ENCODE measurements around the gene CFAP73. TPM values are rescaled to one million over a fixed set of nuclear protein-coding genes. Genes with fewer than 3 reads are reported as not detected.

Gene CFAP73
- total RNA-seq, 1 donor from 2014 or later: not detected

DNA sequence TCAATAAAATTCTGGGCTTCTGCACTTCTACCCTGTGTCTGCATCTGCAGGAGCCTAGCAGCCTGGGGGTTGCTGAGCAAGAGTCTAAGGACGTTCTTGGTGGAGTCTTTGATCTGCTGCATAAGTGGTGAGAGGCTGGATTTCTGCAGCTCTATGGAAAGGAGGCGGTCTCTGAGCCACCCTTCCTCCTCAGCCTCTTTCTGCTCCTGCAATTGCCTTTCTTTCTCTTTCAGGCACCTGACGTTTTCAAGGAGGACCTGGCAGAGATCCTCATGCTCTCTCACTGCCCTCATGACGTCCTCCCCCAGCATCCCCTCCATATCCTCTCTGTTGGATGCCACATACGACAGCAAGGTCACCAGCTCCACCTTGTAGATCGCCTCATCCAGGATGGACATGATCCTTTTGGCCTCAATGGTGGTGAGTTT lies 58.1 kb downstream of the CFAP73 start:
- TF ChIP-seq CTCF (IDR thresholded peaks at IDR 0.05; ENCODE audit: insufficient read depth, low read length, poor library complexity, severe bottlenecking): no peak
- Histone ChIP-seq H3K4me3 (ENCODE audit: low read depth, low read length) (no peak overlapping the region), H3K36me3 (ENCODE audit: control insufficient read depth, insufficient read depth, low read length) (no peaks in the 10 kb centered on the region), H3K27me3 (ENCODE audit: control insufficient read depth, insufficient read depth, low read length) (no peaks in the 10 kb centered on the region)
- DNase-seq (ENCODE audit: low read depth): no peak

DNA sequence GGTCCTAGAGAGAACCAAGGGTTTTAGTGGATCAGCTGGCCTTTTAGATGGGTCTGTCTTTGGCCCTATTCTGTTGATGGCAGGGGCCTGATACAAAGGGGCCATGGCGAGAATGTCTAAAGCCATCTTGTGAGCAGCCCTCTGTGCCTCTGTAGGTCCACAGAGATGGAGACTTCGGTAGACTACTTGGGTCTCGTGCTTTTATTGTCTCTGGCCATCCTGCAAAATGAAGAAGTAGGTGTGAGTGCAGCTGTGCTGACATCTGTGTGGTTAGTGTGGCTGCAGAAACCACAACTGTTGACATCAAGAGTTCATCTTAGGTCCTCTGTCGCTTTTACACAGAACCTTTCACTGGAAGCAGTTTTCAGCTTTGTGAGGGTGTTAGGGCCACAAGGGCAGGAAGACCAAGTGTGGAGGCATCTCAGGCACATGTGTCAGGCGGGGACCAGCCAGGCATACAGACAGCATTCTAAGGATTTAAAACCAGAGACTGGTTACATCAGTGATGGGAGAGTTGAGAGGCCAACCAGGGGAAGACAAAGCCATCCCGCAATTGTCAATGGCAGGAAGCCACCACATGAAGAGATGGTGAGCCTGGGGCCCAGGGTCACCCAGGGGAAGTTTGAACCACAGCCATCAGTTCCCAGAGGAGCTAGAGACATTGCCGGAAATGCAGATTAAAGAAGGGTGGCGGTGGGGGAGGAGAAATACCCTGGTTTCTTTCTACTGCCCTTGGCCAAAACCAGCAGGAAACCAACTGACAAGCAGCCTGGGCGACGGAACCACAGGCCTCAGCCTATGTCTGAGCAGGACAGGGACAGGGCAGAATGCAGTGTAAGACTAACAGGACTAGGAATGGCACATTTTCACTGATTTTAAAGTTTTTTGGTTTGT lies 58.8 kb downstream of the CFAP73 start:
- Histone ChIP-seq H3K36me3 (ENCODE audit: control insufficient read depth, insufficient read depth, low read length) (no peaks in the 10 kb centered on the region), H3K27me3 (ENCODE audit: control insufficient read depth, insufficient read depth, low read length) (no peaks in the 10 kb centered on the region), H3K4me3 (ENCODE audit: low read depth, low read length) (no peak overlapping the region)
- no peak for TF ChIP-seq CTCF (IDR thresholded peaks at IDR 0.05; ENCODE audit: insufficient read depth, low read length, poor library complexity, severe bottlenecking)
- no peak for DNase-seq (ENCODE audit: low read depth)

Other genes starting within 250 kb of the CFAP73 start
- 6.0 and 6.4 TPM in 2 replicates for gene OAS1, start 242.8 kb upstream of the CFAP73 start, total RNA-seq
- 26.4 and 29.0 TPM in 2 replicates for gene OAS3, start 211.2 kb upstream of the CFAP73 start, total RNA-seq
- 1.0 and 3.6 TPM in 2 replicates for gene OAS2, start 171.2 kb upstream of the CFAP73 start, total RNA-seq
- gene DTX1, start 93.0 kb upstream of the CFAP73 start, total RNA-seq: 0.89 and 1.8 TPM in 2 replicates
- gene RASAL1, start 14.0 kb upstream of the CFAP73 start, total RNA-seq: 1.1 and 1.8 TPM in 2 replicates
- gene DDX54, start 35.8 kb downstream of the CFAP73 start, total RNA-seq: 73.9 and 77.6 TPM in 2 replicates
- gene RITA1, start 36.0 kb downstream of the CFAP73 start, total RNA-seq: 33.6 and 36.0 TPM in 2 replicates
- gene TPCN1, start 71.7 kb downstream of the CFAP73 start, total RNA-seq: 25.8 and 34.9 TPM in 2 replicates
- gene SLC8B1, start 185.4 kb downstream of the CFAP73 start, total RNA-seq: 40.2 and 41.1 TPM in 2 replicates
- 54.3 and 71.5 TPM in 2 replicates for gene PLBD2, start 208.9 kb downstream of the CFAP73 start, total RNA-seq